ENCODE measurements around the gene MAP7D3.
A peak's percentile ranks its signal among the peaks of the same experiment; 100 is the strongest.
"Not testable (repeated sequence)": the region's sequence is repeated elsewhere in the genome, so short reads cannot be mapped to it uniquely, and the experiment has no call there.

MAP7D3 gene

GRCh38 chrX:136250191-136251040, 784 bp downstream of the MAP7D3 start:
- DNase-seq = peak; percentile 1

GRCh38 chrX:136246201-136246600, 5.0 kb downstream of the MAP7D3 start:
- DNase-seq = no peak

- DNase-seq = not testable (repeated sequence)
Measured at GRCh38 chrX:136237849-136238248, 13.4 kb downstream of the MAP7D3 start.

- no peak for DNase-seq
Measured at GRCh38 chrX:136237074-136237473, 14.1 kb downstream of the MAP7D3 start.

GRCh38 chrX:136228839-136229207, 22.4 kb downstream of the MAP7D3 start:
- no peak for DNase-seq

GRCh38 chrX:136227948-136228838, 23.0 kb downstream of the MAP7D3 start:
- DNase-seq = peak; percentile 16

GRCh38 chrX:136227074-136227473, 24.1 kb downstream of the MAP7D3 start:
- DNase-seq = no peak

GRCh38 chrX:136221851-136222513, 29.2 kb downstream of the MAP7D3 start:
- no peak for DNase-seq

- DNase-seq = no peak
Measured at GRCh38 chrX:136220951-136221350, 30.2 kb downstream of the MAP7D3 start.

GRCh38 chrX:136220540-136220939, 30.7 kb downstream of the MAP7D3 start:
- no peak for DNase-seq

GRCh38 chrX:136219893-136220292, 31.3 kb downstream of the MAP7D3 start:
- no peak for DNase-seq

- DNase-seq = no peak
Measured at GRCh38 chrX:136215559-136215958, 35.6 kb downstream of the MAP7D3 start.

GRCh38 chrX:136214551-136214950, 36.6 kb downstream of the MAP7D3 start:
- no peak for DNase-seq

GRCh38 chrX:136212557-136213111, 38.6 kb downstream of the MAP7D3 start:
- no peak for DNase-seq

- DNase-seq = no peak
Measured at GRCh38 chrX:136211766-136212556, 39.2 kb downstream of the MAP7D3 start.

- no peak for DNase-seq
Measured at GRCh38 chrX:136210806-136211205, 40.4 kb downstream of the MAP7D3 start.

GRCh38 chrX:136210243-136210642, 41.0 kb downstream of the MAP7D3 start:
- DNase-seq = no peak

GRCh38 chrX:136209751-136210150, 41.4 kb downstream of the MAP7D3 start:
- DNase-seq = no peak

GRCh38 chrX:136209016-136209738, 42.0 kb downstream of the MAP7D3 start:
- DNase-seq = peak; percentile 49

- DNase-seq = no peak
Measured at GRCh38 chrX:136207546-136207945, 43.7 kb downstream of the MAP7D3 start.

GRCh38 chrX:136206916-136207315, 44.3 kb downstream of the MAP7D3 start:
- DNase-seq = no peak

All from CD4-positive, alpha-beta T cell treated with Interleukin-12 subunit alpha and Interleukin-12 subunit beta, for 1 hour (primary cell).